Measurements from ENCODE around the gene EFCAB11. TPM values are rescaled to one million over a fixed set of nuclear protein-coding genes. Genes with fewer than 3 reads are reported as not detected.

EFCAB11 gene
- total and polyA plus RNA-seq, 2 of the 8 experiments (the other 6 are each of a cell fraction or from before 2014, with no cell fraction given), result 6.8 to 12.8 TPM

GRCh38 chr14:89848165-89848564, 106.4 kb downstream of the EFCAB11 start (continued):
- TF ChIP-seq, protein P1, sequence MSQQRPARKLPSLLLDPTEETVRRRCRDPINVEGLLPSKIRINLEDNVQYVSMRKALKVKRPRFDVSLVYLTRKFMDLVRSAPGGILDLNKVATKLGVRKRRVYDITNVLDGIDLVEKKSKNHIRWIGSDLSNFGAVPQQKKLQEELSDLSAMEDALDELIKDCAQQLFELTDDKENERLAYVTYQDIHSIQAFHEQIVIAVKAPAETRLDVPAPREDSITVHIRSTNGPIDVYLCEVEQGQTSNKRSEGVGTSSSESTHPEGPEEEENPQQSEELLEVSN (IDR thresholded peaks at IDR 0.05), result no peak
